PC-3 (cell line): Measurements from ENCODE around the gene KLK11. TPM values are rescaled to one million over a fixed set of nuclear protein-coding genes. Genes with fewer than 3 reads are reported as not detected.

Source experiments
- ATAC-seq: fragments of 200-7000 bp; cut with Tn5 transposase; 2 replicates; pipeline ENCODE4 v1.9.1; 2020; ENCODE audit warnings: mild to moderate bottlenecking, moderate library complexity
- BruUV-seq: library from RNA; stranded (reverse); fragments of 400-500 nt; replicated peaks from 2 replicates; lab custom pipeline; 2021; lab: Mats Ljungman, UMichigan
- CTCF ChIA-PET: fragments of 300-600 bp; sonication (Branson Sonifier 250); formaldehyde crosslinking; loops from one replicate; lab custom pipeline; 2022; ENCODE audit warnings: antibody characterized with exemption; lab: Charles Lee
- POLR2A ChIA-PET: fragments of 300-600 bp; sonication (Branson Sonifier 250); formaldehyde crosslinking; loops from one replicate; lab custom pipeline; 2022; ENCODE audit warnings: antibody characterized with exemption; ENCODE audit not compliant: unreplicated experiment; lab: Charles Lee
- DNase-seq: peaks from one replicate; pipeline ENCODE4 v3.0.0-alpha.2; 2015
- H2AFZ ChIP-seq: fragments of 300-600 bp; sonication (generic); 2 replicates; pipeline ENCODE4 v1.6.0; 2016; ENCODE audit warnings: antibody characterized with exemption, low read length
- H3F3A ChIP-seq: fragments of 300-600 bp; sonication (generic); one replicate; pipeline ENCODE4 v1.6.0; 2017; ENCODE audit warnings: antibody characterized with exemption, low read length, control low read depth, mild to moderate bottlenecking; ENCODE audit not compliant: unreplicated experiment
- H3K27ac ChIP-seq: fragments of 300-600 bp; sonication (generic); 2 replicates; pipeline ENCODE4 v1.5.1; 2016; ENCODE audit warnings: mild to moderate bottlenecking, low read length
- H3K27me3 ChIP-seq: fragments of 300-600 bp; sonication (generic); 2 replicates; pipeline ENCODE4 v1.6.1; 2016; ENCODE audit warnings: low read length, mixed read lengths
- H3K36me3 ChIP-seq: fragments of 300-600 bp; sonication (generic); 2 replicates; pipeline ENCODE4 v1.6.1; 2016; ENCODE audit warnings: low read depth, mixed run types, low read length, mixed read lengths
- H3K4me1 ChIP-seq: fragments of 300-600 bp; sonication (generic); 2 replicates; pipeline ENCODE4 v1.5.1; 2016; ENCODE audit warnings: low read length; ENCODE audit not compliant: insufficient read depth
- H3K4me2 ChIP-seq: fragments of 300-600 bp; sonication (generic); 2 replicates; pipeline ENCODE4 v1.6.0; 2016; ENCODE audit warnings: low read length
- H3K4me3 ChIP-seq: fragments of 300-600 bp; sonication (generic); 2 replicates; pipeline ENCODE4 v1.5.1; 2016; ENCODE audit warnings: mild to moderate bottlenecking, low read length, mixed read lengths
- H3K79me2 ChIP-seq: fragments of 300-600 bp; sonication (generic); 2 replicates; pipeline ENCODE4 v1.6.1; 2017; ENCODE audit warnings: low read length, mixed read lengths
- H3K9ac ChIP-seq: fragments of 300-600 bp; sonication (generic); 2 replicates; pipeline ENCODE4 v1.6.0; 2016; ENCODE audit warnings: mild to moderate bottlenecking, low read length
- H3K9me2 ChIP-seq: fragments of 300-600 bp; sonication (generic); replicated peaks from 2 replicates; pipeline ENCODE4 v1.6.1; 2016; ENCODE audit warnings: mixed run types, low read length, mixed read lengths
- H3K9me3 ChIP-seq: fragments of 300-600 bp; sonication (generic); 2 replicates; pipeline ENCODE4 v1.6.1; 2016; ENCODE audit warnings: low read length, mixed read lengths
- H4K20me1 ChIP-seq: fragments of 300-600 bp; sonication (generic); 2 replicates; pipeline ENCODE4 v1.6.1; 2016; ENCODE audit warnings: low read length, mixed read lengths
- CTCF ChIP-seq: fragments of 300-600 bp; sonication (generic); conservative IDR thresholded peaks from 2 replicates; pipeline ENCODE4 v1.5.1; 2017; ENCODE audit warnings: antibody characterized with exemption, low read depth, mild to moderate bottlenecking, low read length
- EZH2 ChIP-seq: fragments of 300-600 bp; sonication (generic); IDR thresholded peaks from one replicate; pipeline ENCODE4 v1.6.1; 2017; ENCODE audit warnings: antibody characterized with exemption, mild to moderate bottlenecking, low read length; ENCODE audit not compliant: unreplicated experiment
- EZH2phosphoT487 ChIP-seq: fragments of 300-600 bp; sonication (generic); IDR thresholded peaks from 2 replicates; pipeline ENCODE4 v1.6.1; 2018; ENCODE audit warnings: mild to moderate bottlenecking, antibody characterized with exemption, low read length, borderline replicate concordance
- intact Hi-C: fragments of 100-400 bp; cut with micrococcal nuclease; formaldehyde crosslinking; loops from 2 replicates; pipeline ENCODE4 v1.9.0; 2023
- total RNA-seq: library from RNA; depleted of rRNA; stranded (reverse); fragments of >200 nt; gene quantifications from 2 replicates; pipeline ENCODE4 v1.2.3, GENCODE V29; 2014

KLK11 gene
- total RNA-seq, 1 experiment from 2014 or later, result not detected

- Histone ChIP-seq H3K9me2 (no peaks in the 10 kb centered on the region), H3K4me1 (peaks cover 16% of the 10 kb centered on the region), H3K27ac (no peak overlapping the region), H3K9ac (no peak overlapping the region), H3F3A (no peaks in the 10 kb centered on the region), H3K4me3 (no peak overlapping the region), H3K4me2 (no peak overlapping the region), H2AFZ (no peak overlapping the region), H3K79me2 (no peaks in the 10 kb centered on the region), H4K20me1 (no peaks in the 10 kb centered on the region), H3K27me3 (no peaks in the 10 kb centered on the region), H3K36me3 (no peaks in the 10 kb centered on the region), H3K9me3 (no peaks in the 10 kb centered on the region)
- no TSS peak for BruUV-seq
- DNase-seq, result no peak
- intact Hi-C loops, result loop anchor here (5.0 kb wide), 1 partner anchor 217 kb away; no protein-coding TSS in a partner anchor
- TF ChIP-seq EZH2phosphoT487 (no peak), EZH2 (no peak), CTCF (no peak)
- ChIA-PET POLR2A (no interaction called here), CTCF (interaction anchor here (3.5 kb wide), 1 partner anchor 75 kb away, joined by 79 read pairs; no protein-coding TSS in a partner anchor)
- ATAC-seq, result no peak
Measured at GRCh38 chr19:51018745-51019543, 7.5 kb downstream of the KLK11 start.

GRCh38 chr19:51016798-51017683 lies 9.4 kb downstream of the KLK11 start:
- ATAC-seq (peak; percentile 74), DNase-seq (peak; percentile 95)
- no peaks in the 10 kb centered on the region for H3K79me2 ChIP-seq
- ChIA-PET POLR2A (interaction anchor here (0.6 to 0.7 kb wide), 2 partner anchors 84 to 212 kb away, joined by 3 read pairs; no protein-coding TSS in a partner anchor), CTCF (interaction anchor here (0.6 to 1.8 kb wide), 15 partner anchors 38 to 479 kb away, joined by 3 to 18 read pairs (median 3); no protein-coding TSS in a partner anchor)
- no peaks in the 10 kb centered on the region for H3K9me2 ChIP-seq
- 0 out of 2 replicates have a peak, but pooled peaks cover 4% of the 10 kb centered on the region for H3K9me3 ChIP-seq
- H3K4me1 ChIP-seq, result peaks cover 24% of the 10 kb centered on the region
- H3K4me2 ChIP-seq, result peak overlapping the region; percentile 100
- H3F3A ChIP-seq, result no peaks in the 10 kb centered on the region
- no peaks in the 10 kb centered on the region for H4K20me1 ChIP-seq
- no peaks in the 10 kb centered on the region for H3K27me3 ChIP-seq
- peak overlapping the region; percentile 43 for H3K9ac ChIP-seq
- H2AFZ ChIP-seq, result peak overlapping the region; percentile 88
- no peaks in the 10 kb centered on the region for H3K36me3 ChIP-seq
- TSS peak; percentile 27 for BruUV-seq
- TF ChIP-seq CTCF, result peak; percentile 98
- TF ChIP-seq EZH2, result no peak
- intact Hi-C loops, result loop anchor here (1.0 to 5.0 kb wide), 2 partner anchors 87 to 215 kb away; no protein-coding TSS in a partner anchor
- peak overlapping the region; percentile 80 for H3K4me3 ChIP-seq
- H3K27ac ChIP-seq, result no peak overlapping the region
